Epithelial cell of esophagus (primary cell): ENCODE results near the gene IGSF9.
A peak's percentile ranks its signal among the peaks of the same experiment; 100 is the strongest.

Experiments
- DNase-seq: peaks from one replicate; pipeline ENCODE4 v3.0.0; 2010; ENCODE audit warnings: low read depth
- H3K4me3 ChIP-seq: 2 replicates; pipeline ENCODE4 v1.5.1; 2011; ENCODE audit warnings: mild to moderate bottlenecking, low read length, control low read depth
- TF ChIP-seq, protein P1 (sequence below): IDR thresholded peaks from 2 replicates; pipeline ENCODE4 v1.5.1; 2011; ENCODE audit warnings: low read depth, mild to moderate bottlenecking, low read length, control low read depth, inconsistent platforms; ENCODE audit not compliant: insufficient read depth; ENCODE audit errors: missing control alignments

The IGSF9 gene, protein sequence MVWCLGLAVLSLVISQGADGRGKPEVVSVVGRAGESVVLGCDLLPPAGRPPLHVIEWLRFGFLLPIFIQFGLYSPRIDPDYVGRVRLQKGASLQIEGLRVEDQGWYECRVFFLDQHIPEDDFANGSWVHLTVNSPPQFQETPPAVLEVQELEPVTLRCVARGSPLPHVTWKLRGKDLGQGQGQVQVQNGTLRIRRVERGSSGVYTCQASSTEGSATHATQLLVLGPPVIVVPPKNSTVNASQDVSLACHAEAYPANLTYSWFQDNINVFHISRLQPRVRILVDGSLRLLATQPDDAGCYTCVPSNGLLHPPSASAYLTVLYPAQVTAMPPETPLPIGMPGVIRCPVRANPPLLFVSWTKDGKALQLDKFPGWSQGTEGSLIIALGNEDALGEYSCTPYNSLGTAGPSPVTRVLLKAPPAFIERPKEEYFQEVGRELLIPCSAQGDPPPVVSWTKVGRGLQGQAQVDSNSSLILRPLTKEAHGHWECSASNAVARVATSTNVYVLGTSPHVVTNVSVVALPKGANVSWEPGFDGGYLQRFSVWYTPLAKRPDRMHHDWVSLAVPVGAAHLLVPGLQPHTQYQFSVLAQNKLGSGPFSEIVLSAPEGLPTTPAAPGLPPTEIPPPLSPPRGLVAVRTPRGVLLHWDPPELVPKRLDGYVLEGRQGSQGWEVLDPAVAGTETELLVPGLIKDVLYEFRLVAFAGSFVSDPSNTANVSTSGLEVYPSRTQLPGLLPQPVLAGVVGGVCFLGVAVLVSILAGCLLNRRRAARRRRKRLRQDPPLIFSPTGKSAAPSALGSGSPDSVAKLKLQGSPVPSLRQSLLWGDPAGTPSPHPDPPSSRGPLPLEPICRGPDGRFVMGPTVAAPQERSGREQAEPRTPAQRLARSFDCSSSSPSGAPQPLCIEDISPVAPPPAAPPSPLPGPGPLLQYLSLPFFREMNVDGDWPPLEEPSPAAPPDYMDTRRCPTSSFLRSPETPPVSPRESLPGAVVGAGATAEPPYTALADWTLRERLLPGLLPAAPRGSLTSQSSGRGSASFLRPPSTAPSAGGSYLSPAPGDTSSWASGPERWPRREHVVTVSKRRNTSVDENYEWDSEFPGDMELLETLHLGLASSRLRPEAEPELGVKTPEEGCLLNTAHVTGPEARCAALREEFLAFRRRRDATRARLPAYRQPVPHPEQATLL

DNA sequence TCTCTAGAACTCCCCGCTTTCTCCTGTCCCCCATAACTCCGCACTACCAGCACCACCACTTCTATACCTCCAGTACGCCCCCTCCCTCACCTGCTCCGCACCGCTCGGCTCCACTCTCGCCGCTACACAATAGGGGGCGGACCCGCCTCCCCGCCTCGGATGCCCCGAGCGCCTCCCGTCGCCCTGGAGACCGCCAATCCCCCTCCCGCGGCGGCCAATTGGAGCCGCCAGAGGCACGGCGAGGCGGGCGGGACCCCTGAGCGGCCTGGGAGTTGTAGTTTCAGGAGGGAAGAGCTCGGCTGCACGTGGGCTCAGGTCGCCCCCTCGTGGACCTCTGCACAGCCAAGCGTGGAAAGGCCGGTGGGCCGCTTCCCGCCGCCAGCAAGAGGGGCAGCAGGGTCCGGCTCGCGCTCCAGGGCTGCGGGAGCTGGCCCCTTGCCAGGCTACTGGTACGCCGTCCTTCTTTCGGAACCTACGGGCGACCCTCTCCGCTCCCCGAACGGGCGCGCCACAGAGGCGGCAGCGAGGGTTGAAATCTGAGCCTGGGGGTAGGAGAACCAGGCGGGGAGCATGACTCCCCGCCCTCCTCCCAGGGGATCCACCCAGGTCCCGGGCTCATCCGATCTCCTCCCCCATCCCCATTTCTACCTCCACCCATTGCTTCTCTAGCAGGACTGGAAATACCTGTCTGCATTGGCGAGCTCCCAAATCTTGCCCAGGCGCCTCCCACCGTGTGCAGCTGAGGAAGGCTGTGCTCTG, at the start of gene IGSF9:
IGSF9 (minus strand) TSS at position 131 of the 759 bp plus-strand sequence. CDS start 2,159 bp downstream, outside the sequence.
- peak within 1 kb of the TSS; percentile 65 for H3K4me3 ChIP-seq
- DNase-seq = peak; percentile 99
- TF ChIP-seq, protein P1, sequence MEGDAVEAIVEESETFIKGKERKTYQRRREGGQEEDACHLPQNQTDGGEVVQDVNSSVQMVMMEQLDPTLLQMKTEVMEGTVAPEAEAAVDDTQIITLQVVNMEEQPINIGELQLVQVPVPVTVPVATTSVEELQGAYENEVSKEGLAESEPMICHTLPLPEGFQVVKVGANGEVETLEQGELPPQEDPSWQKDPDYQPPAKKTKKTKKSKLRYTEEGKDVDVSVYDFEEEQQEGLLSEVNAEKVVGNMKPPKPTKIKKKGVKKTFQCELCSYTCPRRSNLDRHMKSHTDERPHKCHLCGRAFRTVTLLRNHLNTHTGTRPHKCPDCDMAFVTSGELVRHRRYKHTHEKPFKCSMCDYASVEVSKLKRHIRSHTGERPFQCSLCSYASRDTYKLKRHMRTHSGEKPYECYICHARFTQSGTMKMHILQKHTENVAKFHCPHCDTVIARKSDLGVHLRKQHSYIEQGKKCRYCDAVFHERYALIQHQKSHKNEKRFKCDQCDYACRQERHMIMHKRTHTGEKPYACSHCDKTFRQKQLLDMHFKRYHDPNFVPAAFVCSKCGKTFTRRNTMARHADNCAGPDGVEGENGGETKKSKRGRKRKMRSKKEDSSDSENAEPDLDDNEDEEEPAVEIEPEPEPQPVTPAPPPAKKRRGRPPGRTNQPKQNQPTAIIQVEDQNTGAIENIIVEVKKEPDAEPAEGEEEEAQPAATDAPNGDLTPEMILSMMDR = peak; percentile 33

DNA sequence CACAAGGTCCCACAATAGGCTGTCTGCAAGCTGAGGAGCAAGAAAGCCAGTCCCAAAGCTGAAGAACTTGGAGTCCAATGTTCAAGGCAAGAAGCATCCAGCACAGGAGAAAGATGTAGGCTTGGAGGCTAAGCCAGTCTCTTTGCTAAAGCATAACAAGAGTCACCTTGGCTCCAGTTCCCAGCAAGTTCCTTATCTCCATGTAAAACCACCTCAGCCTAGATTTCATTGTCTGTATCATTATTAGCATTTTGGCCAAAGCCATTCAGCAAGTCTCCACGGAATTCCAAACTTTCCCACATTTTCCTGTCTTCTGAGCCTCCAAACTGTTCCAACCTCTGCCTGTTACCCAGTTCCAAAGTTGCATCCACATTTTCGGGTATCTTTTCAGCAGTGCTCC, 49.5 kb upstream of the IGSF9 start:
- DNase-seq = no peak
- no peak overlapping the region for H3K4me3 ChIP-seq
- TF ChIP-seq, protein P1 = no peak

DNA sequence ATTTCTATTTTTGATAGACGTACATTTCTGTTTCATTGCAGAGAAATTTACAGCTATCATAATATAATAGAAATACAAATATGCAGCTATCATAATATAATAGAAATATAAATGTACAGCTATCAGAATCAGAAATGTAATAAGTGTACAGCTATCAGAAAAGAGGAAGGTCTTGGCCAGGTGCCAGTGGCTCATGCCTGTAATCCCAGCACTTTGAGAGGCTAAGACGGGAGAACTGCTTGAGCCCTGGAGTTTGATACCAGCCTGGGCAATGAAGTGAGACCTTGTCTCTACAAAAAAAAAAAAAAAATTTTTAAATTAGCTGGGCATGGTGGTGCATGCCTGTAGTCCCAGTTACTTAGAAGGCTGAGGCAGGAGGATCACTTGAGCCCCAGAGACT, 48.5 kb upstream of the IGSF9 start:
- DNase-seq = no peak
- TF ChIP-seq, protein P1 = no peak
- H3K4me3 ChIP-seq = no peak overlapping the region

DNA sequence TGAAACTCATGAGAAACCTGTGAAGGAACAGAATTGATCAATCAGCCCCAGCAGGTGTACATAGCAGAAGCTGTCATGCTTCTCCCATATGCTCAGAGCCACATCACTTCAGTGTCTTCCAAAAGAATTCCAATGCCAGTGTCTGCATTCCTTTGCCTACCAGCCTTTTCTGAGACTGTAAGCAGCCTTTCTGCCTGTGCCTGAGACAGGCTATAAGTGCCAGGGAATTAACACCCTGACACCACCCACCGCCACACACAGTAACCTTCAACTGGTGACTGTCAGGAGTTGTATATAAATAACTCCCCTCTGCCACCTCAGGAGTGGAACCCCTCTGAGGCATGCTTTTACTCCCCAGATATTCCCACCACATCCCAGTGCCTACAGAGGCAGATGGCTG, 46.7 kb upstream of the IGSF9 start:
- TF ChIP-seq, protein P1 = no peak
- no peak for DNase-seq
- no peak overlapping the region for H3K4me3 ChIP-seq

DNA sequence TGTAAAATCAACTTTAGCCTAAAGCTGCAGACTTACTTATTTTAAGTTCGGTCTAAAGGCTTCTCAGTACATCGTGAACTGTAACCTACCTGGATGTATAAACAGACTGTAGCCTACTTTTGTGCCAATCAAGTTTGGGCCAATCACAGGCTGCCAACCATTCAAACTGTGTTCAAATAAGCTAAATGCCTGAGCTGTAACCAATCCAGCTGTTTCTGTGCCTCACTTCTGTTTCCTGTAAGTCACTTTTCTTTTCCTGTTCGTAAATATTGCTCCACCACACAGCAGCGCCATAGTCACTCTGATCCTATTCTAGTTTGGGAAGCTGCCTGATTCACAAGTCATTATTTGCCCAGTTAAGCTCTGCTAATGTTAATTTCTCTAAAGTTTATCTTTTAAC, 46.1 kb upstream of the IGSF9 start:
- TF ChIP-seq, protein P1 = no peak
- peak; percentile 32 for DNase-seq
- no peak overlapping the region for H3K4me3 ChIP-seq

DNA sequence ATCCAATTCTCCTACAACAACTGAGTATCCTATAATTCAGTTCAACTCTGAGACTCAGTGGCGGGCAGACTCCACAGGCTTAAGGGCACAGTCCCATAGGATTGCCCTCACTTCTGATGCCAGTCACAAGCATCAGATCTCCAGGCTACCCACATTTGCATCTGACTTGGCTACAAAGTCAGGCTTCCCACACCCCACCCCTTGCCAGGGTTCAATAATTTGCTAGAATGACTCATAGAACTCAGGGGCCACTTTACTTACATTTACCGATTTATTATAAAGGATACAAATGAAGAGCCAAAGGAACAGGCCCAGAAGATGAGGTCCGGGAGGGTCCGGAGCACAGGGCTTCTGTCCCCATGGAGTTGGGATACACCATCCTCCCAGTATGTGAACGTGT, 44.6 kb upstream of the IGSF9 start:
- TF ChIP-seq, protein P1 = no peak
- no peak for DNase-seq
- H3K4me3 ChIP-seq = no peak overlapping the region
